ENCODE results near the gene VSNL1.

VSNL1 gene

GRCh38 chr2:17644997-17645720, 104.7 kb downstream of the VSNL1 start:
- DNase-seq (ENCODE audit: low spot score): peak; percentile 15

GRCh38 chr2:17646081-17646554, 105.6 kb downstream of the VSNL1 start:
- peak; percentile 74 for DNase-seq (ENCODE audit: low spot score)

GRCh38 chr2:17646838-17647701, 106.6 kb downstream of the VSNL1 start:
- DNase-seq (ENCODE audit: low spot score): no peak

GRCh38 chr2:17648581-17648980, 108.1 kb downstream of the VSNL1 start:
- DNase-seq (ENCODE audit: low spot score): no peak

GRCh38 chr2:17649026-17649425, 108.5 kb downstream of the VSNL1 start:
- DNase-seq (ENCODE audit: low spot score): no peak

- DNase-seq (ENCODE audit: low spot score): no peak
These were observed 112.3 kb downstream of the VSNL1 start for GRCh38 chr2:17652681-17653394.

- DNase-seq (ENCODE audit: low spot score): no peak
These were observed 117.3 kb downstream of the VSNL1 start for GRCh38 chr2:17657759-17658158.

GRCh38 chr2:17658251-17658843, 117.9 kb downstream of the VSNL1 start:
- DNase-seq (ENCODE audit: low spot score): peak; percentile 74

- no peak for DNase-seq (ENCODE audit: low spot score)
These were observed 119.7 kb downstream of the VSNL1 start for GRCh38 chr2:17660219-17660618.

GRCh38 chr2:17661460-17661859, 121.0 kb downstream of the VSNL1 start:
- no peak for DNase-seq (ENCODE audit: low spot score)

- no peak for DNase-seq (ENCODE audit: low spot score)
These were observed 122.2 kb downstream of the VSNL1 start for GRCh38 chr2:17662723-17663122.

GRCh38 chr2:17664534-17664933, 124.0 kb downstream of the VSNL1 start:
- no peak for DNase-seq (ENCODE audit: low spot score)

GRCh38 chr2:17667898-17668297, 127.4 kb downstream of the VSNL1 start:
- DNase-seq (ENCODE audit: low spot score): no peak

- peak; percentile 38 for DNase-seq (ENCODE audit: low spot score)
These were observed 132.3 kb downstream of the VSNL1 start for GRCh38 chr2:17672583-17673317.

GRCh38 chr2:17674817-17675216, 134.3 kb downstream of the VSNL1 start:
- DNase-seq (ENCODE audit: low spot score): no peak

GRCh38 chr2:17680119-17680518, 139.6 kb downstream of the VSNL1 start:
- DNase-seq (ENCODE audit: low spot score): no peak

GRCh38 chr2:17682098-17682857, 141.8 kb downstream of the VSNL1 start:
- no peak for DNase-seq (ENCODE audit: low spot score)

- DNase-seq (ENCODE audit: low spot score): no peak
These were observed 143.5 kb downstream of the VSNL1 start for GRCh38 chr2:17683981-17684380.

- no peak for DNase-seq (ENCODE audit: low spot score)
These were observed 148.1 kb downstream of the VSNL1 start for GRCh38 chr2:17688600-17688999.

GRCh38 chr2:17689010-17689409, 148.5 kb downstream of the VSNL1 start:
- no peak for DNase-seq (ENCODE audit: low spot score)

GRCh38 chr2:17690776-17691175, 150.3 kb downstream of the VSNL1 start:
- DNase-seq (ENCODE audit: low spot score): no peak

Data from AG08395 (cell line).